ENCODE measurements around the gene HMBS.

Gene HMBS

DNA sequence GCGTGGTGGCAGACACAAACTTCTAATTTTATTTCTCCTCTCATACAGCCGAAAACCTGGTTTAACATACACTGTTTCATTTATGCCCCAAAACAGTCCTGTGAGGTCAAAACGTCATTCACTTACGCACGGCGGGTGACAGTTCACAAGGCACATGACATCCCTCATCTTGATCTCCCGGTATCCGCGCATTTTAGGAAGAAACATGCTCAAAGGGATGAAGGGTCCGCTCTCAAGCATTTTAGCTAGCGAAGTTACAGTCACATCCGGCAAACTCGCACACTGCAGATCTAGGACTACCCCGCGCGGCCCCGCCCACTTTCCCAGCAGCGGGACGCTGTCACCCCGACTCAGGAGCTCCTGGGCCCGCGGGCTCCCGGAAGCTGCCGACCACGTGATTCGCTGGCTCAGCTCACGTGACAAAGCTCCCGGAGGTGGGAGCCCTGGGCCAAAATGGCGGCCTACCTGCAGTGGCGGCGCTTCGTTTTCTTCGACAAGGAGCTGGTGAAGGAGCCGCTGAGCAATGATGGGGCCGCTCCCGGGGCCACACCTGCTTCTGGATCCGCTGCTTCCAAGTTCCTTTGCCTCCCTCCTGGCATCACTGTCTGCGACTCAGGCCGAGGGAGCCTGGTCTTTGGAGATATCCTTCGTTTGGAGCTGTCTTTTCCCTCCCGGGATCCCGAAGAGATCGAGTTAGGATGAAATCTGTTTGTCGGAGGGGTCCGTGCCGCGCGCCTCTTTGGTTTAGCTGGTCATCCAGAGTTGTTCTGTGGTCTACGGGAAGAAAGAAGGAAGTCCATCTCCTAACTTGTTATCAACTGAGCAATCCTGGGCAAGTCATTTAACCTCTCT, 17.1 kb upstream of the HMBS start, which contains the start of gene VPS11:
TSS of gene VPS11 (plus strand) at position 448 of the 852 bp plus-strand sequence. CDS start at position 454, 6 bp downstream.
- peak; percentile 82 for DNase-seq (ENCODE audit: low read depth in 2 of 2)

DNA sequence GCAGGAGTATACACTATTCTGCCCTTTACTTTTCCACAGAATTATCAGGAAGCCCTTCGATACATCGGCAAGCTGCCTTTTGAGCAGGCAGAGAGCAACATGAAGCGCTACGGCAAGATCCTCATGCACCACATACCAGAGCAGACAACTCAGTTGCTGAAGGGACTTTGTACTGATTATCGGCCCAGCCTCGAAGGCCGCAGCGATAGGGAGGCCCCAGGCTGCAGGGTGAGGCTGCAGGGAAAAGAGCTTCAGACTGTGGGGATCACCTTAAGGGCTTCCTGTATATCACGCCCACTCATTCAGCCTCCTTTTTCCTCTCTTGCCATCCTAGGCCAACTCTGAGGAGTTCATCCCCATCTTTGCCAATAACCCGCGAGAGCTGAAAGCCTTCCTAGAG, 6.8 kb upstream of the HMBS start:
- no peak for DNase-seq (ENCODE audit: low read depth in 2 of 2)

DNA sequence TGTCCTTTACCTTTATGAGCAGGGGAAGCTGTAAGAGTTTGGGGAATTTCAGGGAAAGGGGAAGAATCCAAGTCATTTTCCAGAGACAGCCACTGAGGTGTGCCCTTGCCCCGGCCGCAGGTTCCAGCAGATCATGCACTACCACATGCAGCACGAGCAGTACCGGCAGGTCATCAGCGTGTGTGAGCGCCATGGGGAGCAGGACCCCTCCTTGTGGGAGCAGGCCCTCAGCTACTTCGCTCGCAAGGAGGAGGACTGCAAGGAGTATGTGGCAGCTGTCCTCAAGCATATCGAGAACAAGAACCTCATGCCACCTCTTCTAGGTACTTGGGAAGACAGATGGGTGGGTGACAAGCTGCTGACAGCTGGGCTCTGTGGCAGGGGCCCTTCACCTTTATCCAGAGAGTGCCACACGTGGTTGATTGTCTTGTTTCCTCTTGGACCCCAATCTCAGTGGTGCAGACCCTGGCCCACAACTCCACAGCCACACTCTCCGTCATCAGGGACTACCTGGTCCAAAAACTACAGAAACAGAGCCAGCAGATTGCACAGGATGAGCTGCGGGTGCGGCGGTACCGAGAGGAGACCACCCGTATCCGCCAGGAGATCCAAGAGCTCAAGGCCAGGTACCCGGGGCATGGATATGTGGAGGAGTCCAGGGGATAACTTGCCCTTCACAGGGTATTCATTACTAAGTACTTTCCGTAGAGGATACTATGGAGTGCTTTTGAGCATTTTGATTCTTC, 5.8 kb upstream of the HMBS start:
- no peak for DNase-seq (ENCODE audit: low read depth in 2 of 2)

DNA sequence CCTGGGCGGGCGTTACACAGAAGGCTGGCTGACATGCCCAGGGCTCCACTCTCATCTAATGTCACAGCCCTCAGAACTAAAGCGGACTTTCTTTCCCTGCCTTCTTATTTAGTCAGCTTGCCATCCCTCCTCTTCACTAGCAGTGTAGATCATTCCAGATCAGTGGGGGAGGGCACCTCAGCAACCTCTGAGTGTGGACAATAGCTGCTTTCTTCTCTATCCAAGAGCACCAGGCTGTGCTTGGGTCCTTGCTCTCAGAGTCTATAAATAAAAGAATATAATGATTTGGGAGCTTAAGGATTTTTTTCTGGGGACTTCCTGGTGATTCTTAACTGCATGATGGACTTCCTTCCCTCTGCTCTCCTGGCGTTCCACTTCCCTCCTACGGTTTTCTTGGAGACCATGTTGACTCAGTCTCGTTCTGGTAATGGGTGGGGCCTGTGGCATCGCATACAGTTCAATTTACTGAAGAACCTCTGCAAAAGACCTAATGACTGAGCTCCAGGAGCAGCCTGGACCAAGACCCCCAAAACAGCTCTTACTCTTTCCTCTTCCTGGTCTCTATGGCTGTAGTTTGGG, 2.9 kb upstream of the HMBS start:
- DNase-seq (ENCODE audit: low read depth in 2 of 2), result no peak

DNA sequence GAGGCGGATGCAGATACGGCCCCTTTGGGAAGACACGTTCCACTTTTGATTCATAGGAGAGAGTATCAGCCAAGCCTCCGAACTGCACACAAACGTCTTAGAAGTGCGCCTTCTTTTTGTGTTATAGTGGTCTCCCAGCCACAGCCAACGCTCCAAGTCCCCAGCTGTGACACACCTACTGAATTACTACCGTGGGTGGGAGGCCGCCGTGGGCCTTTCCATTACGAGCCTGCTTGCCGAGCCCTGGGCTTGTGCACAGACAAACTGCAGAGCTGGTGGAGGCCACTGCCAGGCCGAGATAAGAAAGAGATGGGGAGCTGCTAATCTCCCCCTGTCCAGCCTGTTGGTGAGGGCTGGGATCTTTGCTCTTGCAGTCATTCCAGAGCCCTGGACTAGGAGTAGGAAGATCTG, 761 bp downstream of the HMBS start:
- DNase-seq (ENCODE audit: low read depth in 2 of 2), result no peak

DNA sequence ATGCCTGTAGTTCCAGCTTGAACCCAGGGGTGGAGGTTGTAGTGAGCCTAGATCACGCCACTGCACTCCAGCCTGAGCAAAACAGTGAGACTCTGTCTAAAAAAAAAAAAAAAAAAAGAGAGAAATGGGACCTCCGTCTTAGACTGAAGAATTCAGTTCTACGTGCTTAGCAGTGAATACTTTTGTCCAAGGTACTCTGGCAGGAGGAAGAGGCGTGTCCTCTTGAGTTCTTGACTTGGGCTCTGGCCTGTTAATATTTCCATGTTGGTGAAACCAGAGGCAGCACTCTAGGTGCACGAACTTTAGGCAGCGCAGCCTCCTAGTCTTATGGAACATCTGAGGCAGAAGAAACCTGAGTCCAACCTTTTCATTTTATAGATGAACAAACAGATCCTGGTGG, 2.4 kb downstream of the HMBS start:
- DNase-seq (ENCODE audit: low read depth in 2 of 2), result no peak

DNA sequence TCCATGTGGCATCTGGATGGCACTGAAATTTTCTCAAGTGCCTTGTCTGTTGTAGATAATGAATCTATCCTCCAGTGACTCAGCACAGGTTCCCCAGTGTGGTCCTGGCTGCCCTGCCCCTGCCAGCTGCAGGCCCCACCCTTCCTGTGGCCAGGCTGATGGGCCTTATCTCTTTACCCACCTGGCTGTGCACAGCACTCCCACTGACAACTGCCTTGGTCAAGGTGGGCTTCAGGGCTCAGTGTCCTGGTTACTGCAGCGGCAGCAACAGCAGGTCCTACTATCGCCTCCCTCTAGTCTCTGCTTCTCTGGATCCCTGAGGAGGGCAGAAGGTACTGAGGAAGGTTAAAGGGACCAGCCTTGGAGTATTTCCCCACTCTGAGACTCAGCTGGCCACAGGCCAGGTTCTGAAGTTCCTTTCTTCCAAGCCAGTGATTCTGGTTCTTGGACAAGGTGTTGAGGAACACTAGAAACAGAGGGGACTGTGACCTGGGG, 3.1 kb downstream of the HMBS start:
- DNase-seq (ENCODE audit: low read depth in 2 of 2), result no peak

DNA sequence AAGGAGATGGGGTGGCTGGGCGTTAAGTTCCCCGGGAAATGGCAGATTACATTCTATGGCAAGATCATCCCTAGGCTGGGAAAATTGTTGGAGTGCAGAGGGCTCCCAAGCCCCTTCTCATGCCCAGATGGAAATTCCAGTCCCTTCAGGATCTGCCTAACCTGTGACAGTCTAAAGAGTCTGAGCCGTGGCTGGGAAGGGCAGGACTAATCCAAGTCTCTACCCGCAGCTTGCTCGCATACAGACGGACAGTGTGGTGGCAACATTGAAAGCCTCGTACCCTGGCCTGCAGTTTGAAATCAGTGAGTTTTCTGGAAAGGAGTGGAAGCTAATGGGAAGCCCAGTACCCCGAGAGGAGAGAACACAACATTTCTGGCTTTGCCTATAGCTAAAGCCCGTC, 3.7 kb downstream of the HMBS start:
- no peak for DNase-seq (ENCODE audit: low read depth in 2 of 2)

DNA sequence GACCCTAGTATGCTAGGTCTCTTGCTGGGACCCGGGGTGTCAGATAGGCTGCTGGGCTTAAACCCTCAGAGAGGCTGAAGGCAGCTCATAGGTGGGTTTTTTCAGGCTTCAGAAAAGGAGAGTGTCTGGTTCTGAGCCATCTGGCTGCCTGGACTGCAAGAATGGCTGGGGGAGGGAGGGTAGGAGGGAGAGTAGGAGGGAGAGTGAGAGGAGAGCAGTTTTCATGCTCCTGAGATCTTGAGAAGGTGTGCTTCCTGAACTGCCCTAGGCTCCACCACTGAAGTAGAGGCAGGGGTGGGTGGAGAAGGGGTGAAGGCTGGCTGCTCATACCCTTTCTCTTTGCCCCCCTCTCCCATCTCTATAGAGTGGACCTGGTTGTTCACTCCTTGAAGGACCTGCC, 4.6 kb downstream of the HMBS start:
- DNase-seq (ENCODE audit: low read depth in 2 of 2), result no peak

DNA sequence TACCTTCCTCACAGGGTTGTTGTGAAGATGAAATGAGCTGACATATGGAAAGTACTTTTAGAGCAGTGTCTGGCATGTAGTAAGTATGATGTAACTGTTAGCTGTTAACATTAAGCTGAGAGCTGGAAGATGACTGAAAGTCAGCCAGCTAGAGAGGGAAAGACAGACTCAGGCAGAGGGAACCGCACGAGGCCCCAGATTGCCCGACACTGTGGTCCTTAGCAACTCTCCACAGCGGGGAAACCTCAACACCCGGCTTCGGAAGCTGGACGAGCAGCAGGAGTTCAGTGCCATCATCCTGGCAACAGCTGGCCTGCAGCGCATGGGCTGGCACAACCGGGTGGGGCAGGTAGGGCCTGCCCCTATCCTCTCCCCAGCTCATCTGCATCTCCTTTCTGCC, 6.5 kb downstream of the HMBS start:
- no peak for DNase-seq (ENCODE audit: low read depth in 2 of 2)

DNA sequence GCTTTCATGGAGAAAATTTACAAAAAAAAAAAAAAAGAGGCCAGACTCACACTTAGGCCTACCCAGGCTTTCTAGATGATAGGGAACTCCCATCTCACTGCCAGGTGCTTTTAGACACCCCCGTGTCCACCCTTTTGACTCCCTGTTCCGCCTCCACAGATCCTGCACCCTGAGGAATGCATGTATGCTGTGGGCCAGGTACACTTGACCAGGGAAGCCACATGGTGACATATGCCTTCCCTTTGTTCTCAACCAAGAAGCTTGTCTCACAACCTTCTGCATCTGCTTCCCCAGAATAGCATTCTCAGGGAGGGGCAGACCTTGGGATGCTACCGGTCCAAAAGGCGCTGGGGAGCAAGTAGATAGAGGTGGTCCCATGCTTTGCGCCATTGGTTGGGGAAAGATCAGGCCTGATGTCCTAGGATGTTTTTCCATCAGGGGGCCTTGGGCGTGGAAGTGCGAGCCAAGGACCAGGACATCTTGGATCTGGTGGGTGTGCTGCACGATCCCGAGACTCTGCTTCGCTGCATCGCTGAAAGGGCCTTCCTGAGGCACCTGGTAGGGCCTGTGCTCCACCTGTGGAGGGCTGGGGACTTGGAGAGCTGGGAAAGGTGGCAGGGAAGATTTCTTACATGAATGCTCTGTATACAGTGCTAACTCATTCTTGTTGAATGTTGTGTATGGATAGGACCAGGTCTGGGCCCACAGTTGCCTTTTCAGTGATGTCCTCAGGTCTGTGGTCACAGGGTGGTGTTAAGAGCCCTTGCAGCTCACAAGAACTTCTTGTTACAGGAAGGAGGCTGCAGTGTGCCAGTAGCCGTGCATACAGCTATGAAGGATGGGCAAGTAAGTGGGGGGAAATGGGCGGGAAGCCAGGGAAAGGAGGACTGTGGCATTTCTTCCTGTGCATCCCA, 7.5 kb downstream of the HMBS start:
- no peak for DNase-seq (ENCODE audit: low read depth in 2 of 2)

DNA sequence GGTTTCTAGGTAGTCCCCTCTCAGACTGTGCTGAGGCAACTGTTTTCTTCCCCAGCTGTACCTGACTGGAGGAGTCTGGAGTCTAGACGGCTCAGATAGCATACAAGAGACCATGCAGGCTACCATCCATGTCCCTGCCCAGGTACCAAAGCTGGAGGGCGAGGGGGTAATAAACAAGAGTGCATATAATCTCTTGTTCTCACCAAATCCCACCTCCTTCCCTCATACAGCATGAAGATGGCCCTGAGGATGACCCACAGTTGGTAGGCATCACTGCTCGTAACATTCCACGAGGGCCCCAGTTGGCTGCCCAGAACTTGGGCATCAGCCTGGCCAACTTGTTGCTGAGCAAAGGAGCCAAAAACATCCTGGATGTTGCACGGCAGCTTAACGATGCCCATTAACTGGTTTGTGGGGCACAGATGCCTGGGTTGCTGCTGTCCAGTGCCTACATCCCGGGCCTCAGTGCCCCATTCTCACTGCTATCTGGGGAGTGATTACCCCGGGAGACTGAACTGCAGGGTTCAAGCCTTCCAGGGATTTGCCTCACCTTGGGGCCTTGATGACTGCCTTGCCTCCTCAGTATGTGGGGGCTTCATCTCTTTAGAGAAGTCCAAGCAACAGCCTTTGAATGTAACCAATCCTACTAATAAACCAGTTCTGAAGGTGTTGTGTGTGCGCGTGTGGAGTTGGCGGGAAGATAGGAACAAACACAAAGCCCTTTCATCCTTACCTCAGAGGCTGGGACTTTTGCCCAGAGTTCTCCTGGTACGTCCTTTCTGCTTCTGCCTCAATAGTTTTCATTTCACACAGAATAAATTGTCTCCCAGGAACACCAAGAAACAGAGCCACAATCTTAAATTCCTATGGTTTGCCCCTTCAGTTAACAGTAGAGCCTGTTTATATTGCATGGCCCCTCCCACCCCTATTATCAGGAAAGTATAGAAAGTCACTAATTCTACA, 8.5 kb downstream of the HMBS start:
- no peak for DNase-seq (ENCODE audit: low read depth in 2 of 2)

DNA sequence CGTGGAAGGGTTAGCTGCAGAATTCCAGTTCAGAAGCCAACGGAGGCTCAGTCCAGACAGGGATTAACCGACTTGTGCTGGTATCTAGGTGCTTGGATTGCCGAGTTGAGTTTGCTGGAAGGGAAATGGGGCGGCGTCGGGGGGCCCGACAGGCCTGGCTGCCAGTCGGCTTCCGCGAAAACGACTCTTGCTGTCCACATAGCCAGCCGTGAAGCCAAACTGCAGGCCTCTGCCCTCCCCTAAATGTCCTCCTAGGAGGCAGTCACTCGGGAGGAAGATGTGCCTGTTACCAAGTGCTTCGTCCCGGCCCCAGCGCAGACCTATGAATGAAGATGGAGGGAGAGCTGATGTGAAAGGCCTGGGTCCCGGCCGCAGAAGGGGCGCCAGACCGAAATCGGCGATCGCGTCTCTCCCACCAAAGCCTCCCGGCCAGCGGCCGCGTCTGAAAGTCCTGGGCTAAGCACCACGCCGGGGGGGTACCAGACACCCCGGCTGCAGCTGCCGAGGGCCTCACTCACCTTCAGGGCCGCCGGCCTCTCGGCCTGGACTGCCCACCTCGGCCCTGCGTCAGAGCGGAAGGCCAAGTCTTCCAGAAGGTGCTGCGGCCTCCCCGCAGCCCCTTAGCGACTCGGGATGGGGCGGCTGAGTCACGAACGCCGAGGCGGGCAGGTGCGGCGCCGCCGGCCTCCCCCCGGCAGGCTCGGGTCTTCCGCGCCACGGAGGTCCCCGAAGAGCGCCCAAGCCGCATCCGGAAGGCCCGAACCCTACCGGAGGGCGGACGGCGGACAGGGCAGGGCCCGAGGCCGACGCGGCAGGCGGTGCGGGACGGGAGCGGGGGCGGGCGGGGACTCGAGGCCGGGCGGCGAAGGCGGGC, 9.5 kb downstream of the HMBS start:
- DNase-seq (ENCODE audit: low read depth in 2 of 2), result no peak

DNA sequence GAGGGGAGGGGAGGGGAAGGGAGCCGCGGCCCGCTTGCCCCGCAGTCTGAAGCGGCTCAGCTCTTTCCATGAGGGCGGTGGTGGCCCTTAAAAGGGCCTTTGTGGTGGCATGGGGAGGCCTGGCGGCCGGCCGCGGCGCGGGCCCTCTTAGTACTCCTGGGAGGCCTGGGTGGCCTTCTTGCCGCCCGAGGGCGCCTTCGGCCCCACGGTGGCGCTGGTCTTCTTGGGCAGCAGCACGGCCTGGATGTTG, 10.1 kb downstream of the HMBS start:
- DNase-seq (ENCODE audit: low read depth in 2 of 2), result no peak

DNA sequence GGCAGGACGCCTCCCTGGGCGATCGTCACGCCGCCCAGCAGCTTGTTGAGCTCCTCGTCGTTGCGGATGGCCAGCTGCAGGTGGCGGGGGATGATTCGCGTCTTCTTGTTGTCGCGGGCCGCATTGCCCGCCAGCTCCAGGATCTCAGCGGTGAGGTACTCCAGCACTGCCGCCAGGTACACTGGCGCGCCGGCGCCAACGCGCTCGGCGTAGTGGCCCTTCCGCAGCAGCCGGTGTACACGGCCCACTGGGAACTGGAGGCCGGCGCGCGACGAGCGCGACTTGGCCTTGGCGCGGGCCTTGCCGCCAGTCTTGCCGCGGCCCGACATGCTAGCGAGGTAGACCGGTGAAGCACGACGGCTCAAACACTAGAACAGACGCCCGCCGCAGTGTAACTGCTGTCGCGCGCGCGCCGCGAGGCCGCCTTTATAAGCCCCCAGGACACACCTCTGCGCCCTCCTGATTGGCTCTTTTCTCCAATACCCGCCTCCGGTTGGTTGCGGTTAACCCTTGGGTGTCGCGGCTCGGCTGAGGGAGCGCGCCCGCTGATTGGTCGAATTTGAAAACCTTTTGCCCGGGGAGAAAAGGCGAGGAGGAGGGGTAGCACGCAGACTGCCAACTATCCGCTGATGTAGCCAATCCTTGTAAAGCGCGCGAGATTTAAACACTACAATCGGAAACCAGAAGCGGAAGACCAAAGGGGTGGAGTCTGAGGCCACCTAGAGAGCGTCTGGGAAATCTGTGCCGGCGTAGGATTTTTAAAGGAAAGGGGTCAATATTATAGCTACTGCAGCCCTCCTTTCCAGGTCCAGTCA, 10.6 kb downstream of the HMBS start:
- DNase-seq (ENCODE audit: low read depth in 2 of 2), result peak; percentile 99

DNA sequence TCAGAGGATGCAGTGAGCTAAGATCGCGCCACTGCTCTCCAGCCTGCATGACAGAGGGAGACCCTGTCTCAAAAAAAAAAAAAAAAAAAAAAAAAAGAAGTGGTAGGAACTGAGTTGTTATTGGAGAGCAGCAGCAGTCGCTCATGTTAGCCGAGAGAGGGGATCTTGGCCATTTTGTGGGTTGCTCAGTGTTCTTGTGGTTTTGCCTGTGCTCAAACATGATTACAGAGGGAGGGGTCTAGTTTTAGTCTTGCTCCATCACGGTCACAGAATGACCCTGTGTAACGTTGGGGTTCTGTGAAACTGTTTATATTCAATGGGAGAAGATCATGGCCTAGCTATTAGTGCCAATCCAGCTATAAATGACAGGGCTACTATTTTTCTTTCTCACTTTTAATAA, 15.0 kb downstream of the HMBS start:
- DNase-seq (ENCODE audit: low read depth in 2 of 2), result no peak

DNA sequence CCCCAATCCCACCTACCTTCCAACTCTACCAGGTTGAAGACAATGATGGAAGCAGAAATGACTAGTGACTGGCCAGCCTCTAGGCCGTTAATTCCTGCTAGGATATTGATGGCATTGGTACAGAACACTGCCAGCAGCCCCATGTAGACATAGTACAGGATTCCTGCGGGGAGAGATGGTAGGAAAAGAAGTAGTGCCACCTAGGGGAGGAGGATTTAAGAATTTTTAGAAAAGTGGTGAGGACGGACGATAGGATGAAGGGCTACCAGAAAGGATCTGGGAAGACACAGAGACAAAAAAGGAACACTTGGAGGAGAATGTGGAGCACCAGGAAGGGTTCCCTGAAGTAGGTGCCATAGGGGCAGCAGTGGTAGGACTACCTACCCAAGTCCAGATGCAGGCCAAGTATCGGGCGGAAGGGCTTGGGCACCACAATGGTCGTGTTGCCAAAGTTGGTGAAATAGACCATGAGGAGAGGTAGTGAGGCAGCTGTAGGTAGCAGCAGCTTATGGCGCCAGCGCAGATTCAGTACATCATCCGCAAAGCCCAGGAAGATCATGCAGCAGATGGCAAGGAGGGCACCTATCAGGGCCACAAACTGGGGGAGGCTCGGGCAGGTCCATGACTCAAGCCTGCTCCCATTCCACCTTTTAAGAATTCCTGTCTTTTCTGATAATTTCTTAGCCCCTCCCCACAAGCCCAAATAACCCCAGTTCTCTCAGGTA, 15.7 kb downstream of the HMBS start:
- DNase-seq (ENCODE audit: low read depth in 2 of 2), result no peak

Data from fibroblast of skin of left biceps (primary cell).